Activated effector memory CD4-positive, alpha-beta T cell treated with anti-CD3 and anti-CD28 coated beads, Interleukin-2, amount 50 U/mL, for 16 hours (primary cell): ENCODE results near the gene AKAP6.

Experiments
- DNase-seq: peaks from one replicate; pipeline ENCODE4 v3.0.0-alpha.2; 2020

The AKAP6 gene

DNA sequence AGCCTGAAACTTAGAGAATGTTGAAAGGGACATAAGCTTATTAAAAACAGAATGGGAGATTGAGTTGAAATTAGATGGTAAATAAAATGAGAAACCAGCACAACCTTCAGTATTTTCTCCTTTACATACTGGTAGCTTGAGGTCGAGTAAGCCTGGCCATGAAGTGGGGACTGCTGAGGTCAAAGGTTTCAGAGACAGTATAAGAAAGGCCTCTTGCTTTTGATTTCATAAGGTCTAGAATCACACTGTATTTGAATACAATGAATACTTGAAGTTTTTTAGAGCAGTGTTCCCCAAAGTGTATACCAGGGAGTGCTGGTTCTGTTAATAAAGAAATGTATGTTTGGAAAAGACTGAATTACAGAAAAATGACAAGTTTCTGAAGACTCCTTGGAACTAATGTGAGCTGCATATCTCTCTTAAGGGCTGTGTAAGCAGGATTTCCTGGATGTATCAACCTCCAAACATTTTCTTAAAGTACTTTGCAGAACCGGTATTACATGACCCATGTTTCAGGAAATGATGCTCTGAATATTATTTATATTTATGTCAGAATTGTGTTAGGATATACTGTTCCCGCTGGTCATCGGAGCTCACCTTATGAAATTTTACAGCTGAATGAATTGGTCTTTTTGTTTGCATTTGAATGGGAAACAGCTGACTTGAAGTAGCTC lies 85.0 kb downstream of the AKAP6 start:
- DNase-seq = no peak

DNA sequence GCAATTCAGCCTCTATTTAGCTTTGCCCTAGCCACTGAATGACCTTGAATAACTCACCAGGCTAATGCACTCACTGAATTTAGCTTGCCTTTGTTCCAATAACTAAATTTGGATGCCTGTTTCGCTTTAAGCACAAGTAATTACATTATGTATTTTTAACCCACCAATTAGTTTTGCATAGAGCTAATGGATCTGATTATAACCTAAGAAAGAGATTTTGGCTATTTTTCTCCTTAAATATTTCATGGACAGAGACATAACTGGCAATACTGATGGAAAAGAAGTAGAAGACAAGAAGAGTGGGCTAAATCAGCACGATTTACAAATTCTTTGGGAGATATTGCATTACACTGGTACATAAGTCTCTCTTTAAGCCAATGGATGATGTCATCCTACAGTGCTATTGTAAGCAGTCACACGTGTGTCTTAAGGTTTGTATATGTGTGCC lies 85.7 kb downstream of the AKAP6 start:
- DNase-seq = no peak

DNA sequence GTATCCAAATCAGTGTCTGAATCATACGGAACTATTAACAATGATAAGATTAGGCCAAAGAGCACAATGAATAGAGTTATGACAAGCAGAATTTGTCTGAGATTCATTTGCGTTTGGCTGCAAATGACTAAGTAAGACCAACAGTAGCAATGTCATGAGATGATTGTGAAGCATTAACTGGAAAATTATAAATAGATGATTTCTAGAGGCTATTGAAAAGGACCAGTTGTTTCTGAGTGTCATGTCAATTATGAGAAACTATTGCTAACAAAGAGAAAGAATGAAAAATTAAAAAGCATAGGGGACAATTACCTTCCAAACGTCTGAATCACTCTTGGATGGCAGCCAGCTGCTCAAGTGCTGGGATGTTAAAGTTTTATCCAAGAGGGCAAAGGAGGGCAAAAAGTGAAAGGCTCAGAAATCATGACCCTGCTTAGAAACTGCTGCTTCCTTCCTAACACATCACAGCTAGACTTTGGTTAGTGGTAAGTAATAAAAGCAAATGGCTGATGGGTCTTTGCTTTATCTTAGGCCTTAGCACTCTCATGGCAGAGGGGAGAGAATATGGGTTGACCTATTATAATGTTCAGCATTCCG lies 89.0 kb downstream of the AKAP6 start:
- DNase-seq = no peak

DNA sequence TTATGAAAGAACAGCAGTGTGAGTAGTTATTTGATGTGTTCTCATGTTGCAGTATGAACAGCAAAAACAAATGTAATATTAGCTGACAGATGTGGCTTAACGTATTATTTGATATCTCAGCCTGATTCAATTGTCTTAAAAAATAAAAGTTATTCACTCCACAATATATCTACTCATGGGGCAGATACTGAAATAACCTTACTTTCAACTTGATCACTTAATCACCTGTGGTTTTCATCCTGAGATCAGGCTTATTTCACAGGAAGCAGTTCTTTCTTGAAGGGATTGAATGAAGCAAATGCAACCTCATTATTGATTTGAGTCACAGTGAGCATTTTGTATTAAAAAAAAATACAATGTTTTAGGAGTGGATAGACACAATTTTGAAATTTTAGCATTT lies 90.3 kb downstream of the AKAP6 start:
- no peak for DNase-seq

DNA sequence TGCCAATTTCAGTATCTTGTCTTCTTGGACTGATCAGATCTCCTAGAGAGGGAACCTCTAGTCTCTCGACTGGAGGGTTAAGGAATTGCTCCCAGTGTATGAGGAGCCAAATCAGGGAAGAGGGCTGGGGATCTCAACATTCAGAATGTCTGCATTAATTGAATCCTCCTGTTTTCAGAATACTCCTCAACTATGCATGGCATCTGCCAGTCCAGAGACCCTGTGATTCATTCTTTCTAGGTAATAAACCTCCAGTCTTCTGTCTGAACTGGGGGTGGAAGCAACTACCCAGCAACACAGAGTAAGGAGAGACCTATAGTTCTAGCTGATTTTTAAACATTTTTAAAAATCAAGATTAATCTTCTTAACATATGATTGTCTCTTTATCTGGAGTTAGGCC lies 92.7 kb downstream of the AKAP6 start:
- no peak for DNase-seq

DNA sequence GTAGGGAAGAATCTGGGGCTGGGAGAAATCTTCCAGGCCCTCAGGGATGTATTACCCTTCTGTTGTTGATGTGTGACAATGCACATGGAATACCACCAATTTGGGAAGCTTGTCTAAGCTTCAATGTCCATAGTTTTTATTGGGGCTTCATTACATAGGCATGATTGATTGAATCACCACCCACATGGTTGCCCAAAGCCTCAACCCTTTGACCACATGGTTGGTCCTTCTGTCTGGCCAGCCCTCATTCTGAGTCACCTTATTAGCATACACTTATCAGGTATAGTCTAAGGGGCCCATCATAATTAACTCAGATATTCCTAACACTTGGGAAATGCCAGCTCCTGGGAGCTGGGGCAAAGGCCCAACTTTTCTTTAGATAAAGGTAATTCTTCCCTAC lies 93.3 kb downstream of the AKAP6 start:
- no peak for DNase-seq

DNA sequence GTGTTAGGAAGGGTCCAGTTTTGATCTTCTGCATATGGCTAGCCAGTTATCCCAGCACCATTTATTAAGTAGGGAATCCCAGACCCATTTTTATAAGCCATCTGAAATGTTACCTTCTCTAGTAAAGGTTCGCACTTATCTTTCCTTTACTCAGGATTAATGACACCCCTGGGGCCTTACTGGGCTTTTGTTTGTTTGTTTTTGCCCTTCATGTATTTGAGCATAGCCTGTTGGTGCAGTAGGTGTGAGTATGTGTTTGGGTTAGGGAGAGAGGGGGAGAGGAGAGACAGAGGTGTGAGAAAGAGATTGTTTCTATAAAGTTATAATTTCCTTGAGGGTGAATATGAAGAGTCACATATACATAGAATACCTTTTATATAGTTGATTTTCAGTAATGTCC lies 96.9 kb downstream of the AKAP6 start:
- no peak for DNase-seq

DNA sequence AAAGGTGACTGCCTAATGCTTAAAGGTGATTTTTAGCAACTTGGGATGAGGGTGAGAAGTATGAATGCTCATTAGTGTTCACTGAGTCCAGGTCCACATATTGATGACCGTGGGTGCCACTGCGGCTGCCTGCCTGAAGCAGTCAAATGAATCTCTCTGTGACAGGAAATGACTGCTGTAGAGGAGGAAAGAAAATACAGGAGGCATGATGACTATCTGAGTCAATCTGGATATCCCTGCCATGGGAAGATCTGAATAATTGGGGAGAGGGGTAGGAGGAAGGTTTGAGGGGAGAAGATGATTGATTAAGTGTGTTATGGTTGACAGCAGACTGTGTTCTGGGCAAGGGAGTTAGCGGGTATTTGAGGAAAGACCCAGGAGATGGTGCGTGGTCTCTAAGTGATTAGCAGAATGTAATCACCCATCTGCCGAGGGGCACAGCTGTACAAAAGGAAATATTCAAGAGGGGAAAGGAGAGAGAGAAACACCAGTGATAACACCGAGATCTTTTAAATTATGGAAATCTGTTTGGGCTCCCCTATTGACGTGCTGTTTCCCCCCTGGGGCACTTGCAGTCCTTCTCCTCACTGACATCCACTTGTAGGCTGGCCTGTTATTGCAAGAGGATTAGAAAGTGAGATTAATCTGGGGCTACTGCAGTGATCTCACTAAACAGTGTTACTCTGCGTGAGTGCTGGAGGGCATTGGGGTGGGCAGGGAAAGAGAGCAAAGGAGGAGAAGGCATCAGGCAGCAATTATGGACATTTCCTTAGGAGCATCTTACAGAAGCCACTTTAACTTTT lies 97.7 kb downstream of the AKAP6 start:
- DNase-seq = no peak

DNA sequence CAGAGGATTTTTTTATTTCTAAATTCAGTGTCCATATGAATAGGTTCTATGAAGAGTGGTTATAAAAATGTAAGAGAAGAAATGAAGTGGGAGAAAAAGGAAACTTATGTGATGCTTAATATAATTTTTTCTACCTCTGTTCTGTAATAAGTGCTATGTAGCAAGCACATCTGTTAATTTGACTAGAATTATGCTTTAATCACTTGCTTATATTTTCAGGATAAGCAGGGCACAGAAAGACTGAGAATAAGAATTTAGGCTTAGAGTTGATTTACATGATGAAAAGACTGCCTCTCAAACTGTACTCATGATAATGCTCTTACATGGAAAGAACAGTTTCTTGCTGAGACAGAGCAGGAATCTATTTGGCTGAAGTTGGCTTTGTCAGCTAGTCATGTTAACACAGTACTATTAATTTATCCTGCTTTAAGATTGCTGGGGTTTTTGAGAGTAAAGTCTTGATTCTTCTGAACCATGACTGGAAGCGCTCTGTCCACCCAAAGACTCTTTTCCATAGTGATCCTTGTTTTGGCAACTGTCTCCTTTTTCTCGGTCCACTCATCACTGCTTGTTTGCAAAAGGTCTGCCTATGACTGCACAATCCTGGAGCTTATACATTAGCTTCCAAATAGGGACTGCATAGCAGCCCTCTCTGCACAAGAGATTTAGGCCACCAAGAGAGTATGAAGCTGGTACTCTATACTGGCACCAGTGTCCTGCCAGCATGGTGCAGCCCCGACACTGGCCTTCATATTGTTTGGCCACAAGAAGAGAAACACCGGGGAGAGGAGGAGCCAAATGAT lies 98.8 kb downstream of the AKAP6 start:
- no peak for DNase-seq

DNA sequence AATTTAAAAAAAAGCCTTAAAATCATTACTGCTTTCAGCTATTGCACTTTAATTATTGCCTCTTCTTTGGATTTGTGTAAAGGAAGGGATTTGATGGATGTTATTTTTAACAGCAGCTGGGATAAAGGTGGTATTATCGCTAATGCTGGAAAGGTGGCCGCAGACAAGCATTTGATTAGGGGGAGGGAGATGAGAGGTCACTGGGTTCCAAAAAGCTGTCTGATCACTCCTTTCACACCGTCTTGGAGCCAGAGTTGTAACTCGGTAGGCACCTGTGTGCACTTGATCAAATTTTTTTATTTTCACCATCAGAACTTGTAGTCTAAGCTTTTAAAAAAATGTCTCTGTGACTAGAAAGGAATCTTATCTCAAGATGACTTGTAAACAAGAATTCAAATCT lies 99.8 kb downstream of the AKAP6 start:
- DNase-seq = no peak

DNA sequence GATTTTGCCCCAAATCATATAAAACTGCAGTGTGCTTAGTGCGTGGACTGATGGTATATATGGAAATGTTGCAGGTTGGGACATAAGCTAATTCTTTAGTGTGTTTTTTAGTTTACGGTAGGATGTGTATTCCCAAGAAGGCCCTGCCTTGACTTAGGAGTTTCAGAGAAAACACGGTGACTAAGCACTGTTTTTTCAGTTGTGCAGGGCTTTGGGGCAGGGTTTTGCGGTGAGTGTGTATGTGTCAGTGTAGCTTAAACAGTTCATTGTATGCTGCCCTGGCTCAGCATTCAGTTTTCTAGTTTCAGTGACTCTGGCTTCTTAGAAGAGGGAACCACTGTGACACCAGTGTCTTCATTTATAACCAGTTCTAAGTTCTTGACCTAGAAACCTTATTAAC lies 101.2 kb downstream of the AKAP6 start:
- DNase-seq = no peak

DNA sequence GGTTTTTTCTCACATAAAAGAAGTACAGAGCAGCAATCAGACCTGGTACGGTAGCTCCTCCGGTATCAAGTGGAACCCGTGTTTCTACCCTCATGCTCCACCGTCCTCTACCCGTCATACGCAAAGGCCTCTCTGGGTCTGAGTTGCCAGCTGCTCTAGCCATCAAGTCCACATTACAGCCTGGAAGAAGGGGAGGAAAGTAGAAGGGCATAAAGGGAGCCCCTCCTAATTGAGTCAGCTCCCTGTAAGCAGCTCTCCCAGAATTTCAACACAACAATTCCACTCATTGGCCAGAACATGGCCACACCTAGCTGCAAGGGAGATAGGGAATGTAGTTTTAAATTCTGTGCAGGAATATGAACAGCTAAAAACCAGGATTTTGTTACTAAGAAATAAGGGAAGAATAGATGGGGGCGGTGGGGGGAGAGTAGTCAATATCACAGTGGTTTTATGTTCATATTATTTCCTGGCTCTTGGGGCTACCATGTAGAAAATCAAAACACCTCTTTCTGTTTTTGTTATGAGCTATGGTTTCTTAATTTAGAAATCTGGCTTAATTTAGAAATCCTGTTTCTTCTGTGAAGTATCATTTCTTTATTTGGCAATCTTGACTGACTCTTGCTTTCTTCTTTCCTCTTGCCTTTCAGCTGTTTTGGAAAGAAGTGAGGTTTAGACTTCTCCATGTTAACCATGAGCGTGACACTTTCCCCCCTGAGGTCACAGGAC lies 103.9 kb downstream of the AKAP6 start:
- DNase-seq = no peak

DNA sequence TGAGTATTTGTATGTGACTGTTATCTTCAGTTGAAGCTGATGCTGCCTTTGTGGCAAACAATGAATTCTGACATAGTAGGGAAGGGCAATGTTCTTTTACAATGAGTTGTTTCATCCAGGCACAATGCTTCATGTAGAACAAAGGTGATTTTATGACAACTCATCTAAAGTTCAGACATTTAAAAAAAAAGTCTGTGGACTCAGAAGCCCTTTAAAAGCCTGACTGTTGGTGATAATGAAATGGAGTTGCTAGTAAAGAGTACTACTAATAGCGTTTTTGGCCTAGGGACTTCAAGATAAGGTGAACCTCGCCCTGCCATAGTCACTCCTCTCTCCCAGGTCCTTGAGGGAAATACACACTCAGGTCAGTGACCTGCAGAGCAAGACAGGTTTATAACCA lies 105.1 kb downstream of the AKAP6 start:
- no peak for DNase-seq

DNA sequence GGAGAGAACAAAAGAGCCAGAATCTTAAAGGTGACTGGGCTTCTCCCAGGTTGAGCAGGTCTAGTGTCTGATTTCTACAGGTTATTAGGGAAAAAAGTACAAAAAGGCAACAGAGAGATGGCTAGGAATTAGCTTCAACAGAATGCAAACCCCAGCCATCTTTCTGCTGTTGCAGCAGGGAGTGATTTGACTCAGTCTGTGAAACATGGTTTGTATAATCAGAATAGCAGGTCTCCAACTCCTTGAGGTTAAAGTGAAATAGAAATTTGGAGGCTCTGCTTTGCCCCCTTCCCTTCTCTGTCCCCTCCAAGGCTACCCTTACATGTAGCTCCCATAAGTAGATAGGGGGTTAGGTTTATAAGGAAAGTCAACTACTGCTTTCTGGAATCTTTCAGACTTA lies 105.8 kb downstream of the AKAP6 start:
- DNase-seq = no peak

DNA sequence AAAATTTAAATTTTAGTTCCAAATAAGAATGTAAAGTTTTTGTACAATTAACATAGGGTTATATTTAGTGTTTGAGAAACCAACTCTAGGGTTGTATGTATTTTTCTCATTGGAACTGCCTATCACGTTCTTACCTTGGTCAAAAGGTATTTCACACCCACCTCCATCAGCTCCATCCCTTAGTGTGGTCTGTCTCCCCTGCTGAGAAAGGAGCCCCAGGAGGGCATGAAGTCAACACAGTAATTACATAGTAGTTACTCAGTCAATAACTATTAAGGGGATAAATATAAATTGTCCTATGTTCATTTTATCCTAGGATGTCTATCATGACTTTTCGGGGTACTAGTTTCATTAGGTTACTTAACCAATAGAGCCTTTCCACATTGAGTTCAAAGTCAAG lies 106.3 kb downstream of the AKAP6 start:
- DNase-seq = no peak

DNA sequence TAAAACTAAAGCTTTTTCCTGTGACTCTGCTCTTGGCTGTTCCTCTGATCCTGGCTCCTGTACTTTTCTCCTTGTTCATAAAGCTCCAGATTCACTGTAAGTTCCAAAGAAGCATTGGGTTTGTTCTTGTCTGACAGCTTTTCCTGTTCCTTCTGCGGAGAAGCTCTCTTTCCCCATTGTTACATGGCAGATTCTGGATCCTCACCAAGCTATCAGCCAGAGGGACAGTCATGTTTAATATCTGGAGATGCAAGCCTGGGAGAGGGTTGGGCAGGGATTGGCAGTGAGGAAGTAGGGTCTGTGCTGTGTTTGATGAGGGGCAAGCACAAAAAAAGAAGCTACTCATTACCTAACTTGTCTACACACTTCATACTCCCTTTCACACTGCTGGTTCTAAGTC lies 107.9 kb downstream of the AKAP6 start:
- no peak for DNase-seq

DNA sequence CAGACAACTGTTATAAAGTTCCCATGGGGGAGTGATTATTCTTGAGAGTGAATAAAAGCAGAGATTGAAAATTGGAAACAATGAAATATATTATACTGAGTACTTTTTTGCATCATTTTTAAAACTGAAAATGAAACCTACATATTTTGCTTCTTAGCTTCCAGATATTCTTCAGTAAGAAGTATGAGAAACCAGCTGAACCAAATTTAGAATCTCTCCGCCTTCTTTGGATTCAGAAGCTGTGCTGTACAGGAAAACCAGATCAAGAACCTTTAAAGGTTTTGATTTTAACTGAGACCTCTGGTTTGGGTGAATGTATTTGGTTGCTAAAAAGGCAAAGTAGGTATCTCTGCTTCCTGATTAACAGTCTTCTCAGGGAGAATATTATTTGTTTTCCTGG lies 109.4 kb downstream of the AKAP6 start:
- DNase-seq = no peak

DNA sequence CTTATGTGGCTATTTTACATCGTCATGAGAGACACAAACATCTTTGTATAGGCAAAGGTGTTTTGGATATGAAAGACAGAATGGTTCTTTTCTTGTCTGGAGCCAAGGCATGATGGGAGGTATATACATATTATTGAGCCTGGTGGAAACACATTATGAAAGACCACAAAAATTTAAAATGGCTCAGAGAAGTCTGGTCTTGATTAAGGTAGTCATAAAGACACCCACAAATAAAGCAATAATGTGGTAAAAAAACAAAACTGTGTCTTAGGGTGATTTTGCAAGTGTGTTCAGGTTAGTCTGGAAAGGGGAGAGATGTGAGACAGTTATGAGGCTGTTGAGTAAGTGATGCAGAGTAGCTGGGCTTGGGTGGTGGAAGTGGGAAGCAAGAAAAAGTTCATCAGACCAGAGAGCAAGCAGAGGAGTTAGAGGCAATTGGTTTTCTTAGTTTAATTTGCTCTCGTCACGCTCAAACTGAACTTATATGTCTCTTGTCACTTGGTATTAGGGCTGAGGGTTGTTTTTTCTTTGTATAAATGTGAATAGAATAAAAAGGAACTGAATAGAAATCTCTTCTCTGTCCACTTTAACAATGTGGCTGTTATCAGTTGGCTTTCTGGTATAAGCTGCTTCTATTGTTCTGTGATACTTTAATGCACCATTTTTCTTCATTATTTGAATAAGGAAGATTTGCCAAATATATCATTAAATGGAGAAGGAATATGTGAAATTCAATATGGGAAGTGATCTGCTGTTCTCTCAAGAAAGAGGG lies 115.0 kb downstream of the AKAP6 start:
- DNase-seq = no peak

DNA sequence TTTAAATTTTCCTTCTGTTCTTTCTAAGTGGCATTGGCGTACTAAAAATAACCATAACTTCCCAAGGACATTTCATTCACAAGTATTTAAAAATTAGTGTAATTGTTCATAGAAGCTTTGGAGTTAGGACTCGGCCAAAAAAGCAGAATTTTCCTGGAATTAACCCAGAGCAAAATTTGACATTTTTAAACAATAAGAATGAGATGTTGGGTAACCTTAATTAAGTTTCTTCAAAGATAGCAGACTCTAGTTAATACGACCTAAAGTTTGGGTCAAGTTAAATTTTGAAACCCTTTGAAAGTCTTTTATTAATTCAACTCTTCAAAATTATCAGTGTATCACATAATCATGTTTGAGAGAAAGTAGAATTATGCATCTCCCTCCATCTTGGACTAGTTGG lies 118.3 kb downstream of the AKAP6 start:
- DNase-seq = no peak

DNA sequence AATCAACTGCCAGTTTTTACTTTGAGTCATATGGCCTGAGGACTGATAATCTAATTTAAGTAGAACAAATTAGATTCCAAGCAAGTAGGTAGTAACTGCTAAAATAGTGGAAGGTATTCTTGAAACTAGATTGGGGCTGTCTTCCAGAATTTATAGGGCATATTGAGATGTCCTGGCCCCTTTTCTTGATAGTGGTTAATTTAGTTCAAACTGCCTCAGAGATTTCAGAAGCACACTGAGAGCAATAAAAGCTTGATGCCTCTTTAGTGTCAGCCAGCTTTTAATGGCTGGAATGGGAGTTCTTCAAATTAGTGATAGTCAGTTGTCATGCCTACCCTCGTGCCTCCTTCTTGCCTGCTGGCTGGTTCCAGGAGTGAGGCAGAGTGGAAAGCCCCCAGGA lies 120.5 kb downstream of the AKAP6 start:
- DNase-seq = no peak

DNA sequence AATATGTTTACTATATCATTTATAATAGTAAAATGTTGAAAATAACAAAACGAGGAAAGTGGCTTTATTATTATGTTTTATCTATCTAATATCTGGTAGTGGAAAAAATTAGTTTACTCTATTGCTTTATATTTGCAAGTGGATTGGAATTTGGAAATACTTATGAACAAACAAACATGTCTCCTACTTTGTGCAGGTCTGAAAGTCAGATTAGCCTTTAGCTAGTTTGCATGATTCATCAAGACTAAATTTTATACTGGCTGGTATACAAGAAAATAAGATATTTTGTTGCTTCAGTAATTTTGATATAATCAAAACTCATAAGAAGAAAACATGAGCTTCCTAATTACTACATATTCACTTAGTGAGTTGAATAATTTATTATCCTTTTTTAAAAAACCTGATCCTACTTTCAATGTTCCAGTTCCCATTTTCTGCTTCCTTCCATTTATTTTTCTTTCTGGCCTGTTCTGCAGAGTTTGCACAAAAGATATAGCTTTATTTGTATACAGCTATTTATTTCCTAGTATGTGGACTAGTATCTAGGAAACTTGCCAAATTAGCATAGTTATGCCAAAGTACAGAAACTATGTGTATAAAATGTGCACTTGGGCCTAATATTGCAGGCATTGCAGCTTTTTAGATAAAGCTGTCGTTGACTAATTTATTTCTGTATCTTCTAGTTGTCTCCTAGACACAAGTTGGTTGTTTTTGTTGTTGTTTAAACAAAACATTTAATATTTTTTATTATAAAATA lies 122.0 kb downstream of the AKAP6 start:
- DNase-seq = no peak
